Vagina (tissue), 2 donors: ENCODE data around the gene RFESD. TPM values are rescaled to one million over a fixed set of nuclear protein-coding genes. Genes with fewer than 3 reads are reported as not detected.

Source experiments
- DNase-seq, 2 donors: peaks; one replicate each; pipeline ENCODE4 v3.0.0-alpha.2; 2017; ENCODE audit errors: extremely low spot score in 2 of 2
- H3K27ac ChIP-seq: fragments of 200-600 bp; sonication (generic); one replicate; pipeline ENCODE4 v1.5.1; 2019
- H3K27me3 ChIP-seq: fragments of 200-600 bp; sonication (generic); one replicate; pipeline ENCODE4 v1.5.1; 2019
- H3K36me3 ChIP-seq, 2 donors: fragments of 200-600 bp; sonication (generic); one replicate each; pipeline ENCODE4 v1.5.1; 2017 to 2019
- H3K4me1 ChIP-seq: fragments of 200-600 bp; sonication (generic); one replicate; pipeline ENCODE4 v1.5.1; 2019
- H3K4me3 ChIP-seq, 2 donors: fragments of 200-600 bp; sonication (generic); 1 replicate in 1 of 2; 2 replicates in 1 of 2; pipeline ENCODE4 v1.5.1; 2016 to 2019
- H3K9me3 ChIP-seq: fragments of 200-600 bp; sonication (generic); one replicate; pipeline ENCODE4 v1.5.1; 2019
- POLR2A ChIP-seq, 2 donors: fragments of 450-650 bp; IDR thresholded peaks; one replicate each; pipeline ENCODE4 v1.6.1; 2017; ENCODE audit warnings: antibody characterized with exemption in 2 of 2, mild to moderate bottlenecking in 2 of 2, moderate library complexity in 2 of 2
- POLR2AphosphoS5 ChIP-seq, 2 donors: sonication (generic); formaldehyde crosslinking; IDR thresholded peaks; one replicate each; pipeline ENCODE4 v1.9.0; 2017; ENCODE audit warnings: antibody characterized with exemption in 2 of 2, mild to moderate bottlenecking in 2 of 2, low read depth in 1 of 2; ENCODE audit not compliant: insufficient read depth in 1 of 2
- intact Hi-C: fragments of 100-400 bp; cut with DNase I; formaldehyde crosslinking; loops from one replicate; pipeline ENCODE4 v1.15.1; 2023
- total RNA-seq: library from RNA; depleted of rRNA; stranded (reverse); fragments of >200 nt; gene quantifications from one replicate; pipeline ENCODE4 v1.2.3, GENCODE V29; 2016
- TF ChIP-seq, protein P1 (sequence below), 3 experiments: fragments of 450-650 bp in 2 of 3; fragments of 200-600 bp in 1 of 3; sonication (generic) in 1 of 3; IDR thresholded peaks; one replicate each; pipeline ENCODE4 v1.5.1; 2017 to 2019; ENCODE audit warnings: antibody characterized with exemption in 3 of 3, mild to moderate bottlenecking in 2 of 3, moderate library complexity in 2 of 3

RFESD gene
- total RNA-seq, 1 donor from 2014 or later, result 1.2 TPM

DNA sequence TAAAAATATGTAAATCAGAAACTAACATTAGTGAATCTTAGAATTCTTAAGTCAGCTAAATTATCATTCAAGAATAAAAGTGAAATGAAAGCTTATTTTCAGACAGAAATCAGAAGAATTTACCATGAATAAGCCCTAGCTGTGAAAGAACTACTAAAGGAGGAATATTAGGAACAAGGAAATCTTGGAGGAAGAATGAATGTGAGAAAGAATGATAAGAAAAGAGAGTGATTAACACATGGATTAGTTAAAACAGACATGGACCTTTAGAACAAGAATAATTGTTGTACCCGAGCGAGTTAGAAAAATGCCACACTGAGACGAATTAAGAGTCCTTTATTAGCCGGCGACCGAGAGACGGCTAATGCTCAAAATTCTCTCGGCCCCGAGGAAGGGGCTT is 60.5 kb downstream of the RFESD start:
- Histone ChIP-seq H3K36me3 (no peaks in the 10 kb centered on the region), H3K9me3 (no peaks in the 10 kb centered on the region), H3K27me3 (no peaks in the 10 kb centered on the region), H3K4me1 (peaks cover 13% of the 10 kb centered on the region), H3K4me3 (no peak overlapping the region), H3K27ac (no peak overlapping the region)
- no peak for DNase-seq
- intact Hi-C loops, result no loop called here
- TF ChIP-seq POLR2AphosphoS5 (IDR thresholded peaks at IDR 0.05; ENCODE audit: insufficient read depth in 1 of 2, low read depth in 1 of 2) (no peak), POLR2A (IDR thresholded peaks at IDR 0.05) (no peak)
- TF ChIP-seq, protein P1, sequence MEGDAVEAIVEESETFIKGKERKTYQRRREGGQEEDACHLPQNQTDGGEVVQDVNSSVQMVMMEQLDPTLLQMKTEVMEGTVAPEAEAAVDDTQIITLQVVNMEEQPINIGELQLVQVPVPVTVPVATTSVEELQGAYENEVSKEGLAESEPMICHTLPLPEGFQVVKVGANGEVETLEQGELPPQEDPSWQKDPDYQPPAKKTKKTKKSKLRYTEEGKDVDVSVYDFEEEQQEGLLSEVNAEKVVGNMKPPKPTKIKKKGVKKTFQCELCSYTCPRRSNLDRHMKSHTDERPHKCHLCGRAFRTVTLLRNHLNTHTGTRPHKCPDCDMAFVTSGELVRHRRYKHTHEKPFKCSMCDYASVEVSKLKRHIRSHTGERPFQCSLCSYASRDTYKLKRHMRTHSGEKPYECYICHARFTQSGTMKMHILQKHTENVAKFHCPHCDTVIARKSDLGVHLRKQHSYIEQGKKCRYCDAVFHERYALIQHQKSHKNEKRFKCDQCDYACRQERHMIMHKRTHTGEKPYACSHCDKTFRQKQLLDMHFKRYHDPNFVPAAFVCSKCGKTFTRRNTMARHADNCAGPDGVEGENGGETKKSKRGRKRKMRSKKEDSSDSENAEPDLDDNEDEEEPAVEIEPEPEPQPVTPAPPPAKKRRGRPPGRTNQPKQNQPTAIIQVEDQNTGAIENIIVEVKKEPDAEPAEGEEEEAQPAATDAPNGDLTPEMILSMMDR (IDR thresholded peaks at IDR 0.05), result no peak

Other genes starting within 250 kb of the RFESD start
- gene SKIC3, start 91.8 kb upstream of the RFESD start, total RNA-seq, result 59.7 TPM
- gene ARSK, start 91.7 kb upstream of the RFESD start, total RNA-seq, result 9.1 TPM
- gene GPR150, start 26.7 kb upstream of the RFESD start, total RNA-seq, result 1.7 TPM
- gene SPATA9, start 36.2 kb downstream of the RFESD start, total RNA-seq, result not detected
- gene RHOBTB3, start 84.6 kb downstream of the RFESD start, total RNA-seq, result 43.2 TPM
- gene GLRX, start 175.9 kb downstream of the RFESD start, total RNA-seq, result 63.3 TPM